Suppressor macrophage treated with lipopolysaccharide for 1 hour (primary cell): Measurements from ENCODE around the gene SLC5A8.

Experiments used
- DNase-seq, 3 donors: peaks; one replicate each; pipeline ENCODE4 v3.0.0-alpha.2; 2020 to 2022

Gene SLC5A8

GRCh38 chr12:101209319-101210302, at the start of gene SLC5A8:
Gene SLC5A8, minus strand, starts transcription at chr12:101210238. Its CDS starts 390 bp downstream, at chr12:101209848.
- DNase-seq, result no peak

- DNase-seq, result no peak
These were observed 47.3 kb upstream of the SLC5A8 start for GRCh38 chr12:101257357-101257756.

- DNase-seq, result no peak
These were observed 46.2 kb upstream of the SLC5A8 start for GRCh38 chr12:101256266-101256665.

- DNase-seq, result no peak
These were observed 33.6 kb upstream of the SLC5A8 start for GRCh38 chr12:101243616-101244015.

- no peak for DNase-seq
These were observed 33.0 kb upstream of the SLC5A8 start for GRCh38 chr12:101243074-101243473.

GRCh38 chr12:101238800-101239329, 28.8 kb upstream of the SLC5A8 start:
- DNase-seq, result no peak

GRCh38 chr12:101238306-101238705, 28.3 kb upstream of the SLC5A8 start:
- DNase-seq, result no peak

GRCh38 chr12:101235686-101236085, 25.6 kb upstream of the SLC5A8 start:
- no peak for DNase-seq

- DNase-seq, result peak in 2 of 3 donors; percentile 6 to 17
These were observed 21.6 kb upstream of the SLC5A8 start for GRCh38 chr12:101231636-101232035.

GRCh38 chr12:101230547-101230946, 20.5 kb upstream of the SLC5A8 start:
- peak in 1 of 3 donors; percentile 26 for DNase-seq

GRCh38 chr12:101229841-101230241, 19.8 kb upstream of the SLC5A8 start:
- no peak for DNase-seq

- DNase-seq, result no peak
These were observed 11.3 kb upstream of the SLC5A8 start for GRCh38 chr12:101221301-101221700.

- DNase-seq, result no peak
These were observed 6.8 kb upstream of the SLC5A8 start for GRCh38 chr12:101216810-101217209.

GRCh38 chr12:101207086-101207780, 2.8 kb downstream of the SLC5A8 start:
- no peak for DNase-seq

- DNase-seq, result peak; percentile 22 to 51 (median 50)
These were observed 5.3 kb downstream of the SLC5A8 start for GRCh38 chr12:101204602-101205304.

GRCh38 chr12:101200824-101201223, 9.2 kb downstream of the SLC5A8 start:
- DNase-seq, result no peak

GRCh38 chr12:101200145-101200544, 9.9 kb downstream of the SLC5A8 start:
- DNase-seq, result no peak

- DNase-seq, result peak; percentile 10 to 36 (median 18)
These were observed 23.7 kb downstream of the SLC5A8 start for GRCh38 chr12:101186291-101186690.

GRCh38 chr12:101181776-101182175, 28.3 kb downstream of the SLC5A8 start:
- no peak for DNase-seq

GRCh38 chr12:101174541-101174940, 35.5 kb downstream of the SLC5A8 start:
- no peak for DNase-seq

- DNase-seq, result no peak
These were observed 36.8 kb downstream of the SLC5A8 start for GRCh38 chr12:101173197-101173749.

GRCh38 chr12:101172316-101172715, 37.7 kb downstream of the SLC5A8 start:
- no peak for DNase-seq

GRCh38 chr12:101168001-101168400, 42.0 kb downstream of the SLC5A8 start:
- DNase-seq, result no peak
